Endothelial cell (in vitro differentiated cells): ENCODE results near the gene ATRX. TPM values are rescaled to one million over a fixed set of nuclear protein-coding genes. Genes with fewer than 3 reads are reported as not detected.

Experiments
- DNase-seq: peaks from one replicate; pipeline ENCODE4 v3.0.0; 2021; ENCODE audit warnings: low spot score
- H3K27ac Mint-ChIP-seq: one replicate; pipeline ENCODE4 v1.8.0; 2021; ENCODE audit warnings: mixed read lengths, inconsistent platforms; ENCODE audit not compliant: unreplicated experiment
- H3K27me3 Mint-ChIP-seq: one replicate; pipeline ENCODE4 v1.8.0; 2021; ENCODE audit warnings: mild to moderate bottlenecking, moderate library complexity, mixed read lengths, inconsistent platforms; ENCODE audit not compliant: unreplicated experiment
- H3K36me3 Mint-ChIP-seq: one replicate; pipeline ENCODE4 v1.8.0; 2021; ENCODE audit warnings: mild to moderate bottlenecking, low read depth, mixed read lengths, inconsistent platforms; ENCODE audit not compliant: unreplicated experiment
- H3K4me1 Mint-ChIP-seq: one replicate; pipeline ENCODE4 v1.8.0; 2021; ENCODE audit warnings: mild to moderate bottlenecking, mixed read lengths, inconsistent platforms; ENCODE audit not compliant: unreplicated experiment
- H3K4me3 Mint-ChIP-seq: one replicate; pipeline ENCODE4 v1.8.0; 2021; ENCODE audit warnings: mild to moderate bottlenecking, mixed read lengths, inconsistent platforms; ENCODE audit not compliant: unreplicated experiment
- H3K9me3 Mint-ChIP-seq: one replicate; pipeline ENCODE4 v1.8.0; 2021; ENCODE audit warnings: mixed read lengths, inconsistent platforms; ENCODE audit not compliant: unreplicated experiment
- CTCF ChIP-seq: fragments of 200-600 bp; sonication (generic); IDR thresholded peaks from one replicate; pipeline ENCODE4 v1.5.0; 2021; ENCODE audit warnings: antibody characterized with exemption; ENCODE audit not compliant: unreplicated experiment
- total RNA-seq: library from RNA; stranded (reverse); fragmentation: NEBNext Ultra II Directional; extraction: Animal tissue kit (Norgen Biotek cat#: 25700); gene quantifications from one replicate; pipeline ENCODE4 v1.2.1, GENCODE V29; 2021; ENCODE audit not compliant: unreplicated experiment

The ATRX gene
- total RNA-seq, 1 donor from 2014 or later, result 112 TPM

GRCh38 chrX:77802201-77802600, 16.2 kb upstream of the ATRX start:
- H3K27ac Mint-ChIP-seq, result no peak overlapping the region
- no peaks in the 10 kb centered on the region for H3K4me1 Mint-ChIP-seq
- H3K9me3 Mint-ChIP-seq, result no peaks in the 10 kb centered on the region
- H3K36me3 Mint-ChIP-seq, result no peaks in the 10 kb centered on the region
- DNase-seq, result no peak
- H3K27me3 Mint-ChIP-seq, result no peaks in the 10 kb centered on the region
- TF ChIP-seq CTCF, result no peak
- no peak overlapping the region for H3K4me3 Mint-ChIP-seq

- Mint-ChIP-seq H3K36me3 (no peaks in the 10 kb centered on the region), H3K9me3 (no peaks in the 10 kb centered on the region), H3K4me3 (no peak overlapping the region), H3K27ac (no peak overlapping the region), H3K4me1 (no peaks in the 10 kb centered on the region), H3K27me3 (no peaks in the 10 kb centered on the region)
- no peak for TF ChIP-seq CTCF
- DNase-seq, result no peak
These were observed 9.1 kb upstream of the ATRX start for GRCh38 chrX:77795124-77795523.

GRCh38 chrX:77793946-77794345, 7.9 kb upstream of the ATRX start:
- no peak overlapping the region for H3K4me3 Mint-ChIP-seq
- no peaks in the 10 kb centered on the region for H3K4me1 Mint-ChIP-seq
- TF ChIP-seq CTCF, result no peak
- no peaks in the 10 kb centered on the region for H3K27me3 Mint-ChIP-seq
- DNase-seq, result no peak
- no peaks in the 10 kb centered on the region for H3K9me3 Mint-ChIP-seq
- no peak overlapping the region for H3K27ac Mint-ChIP-seq
- H3K36me3 Mint-ChIP-seq, result no peaks in the 10 kb centered on the region

GRCh38 chrX:77788050-77788449, 2.0 kb upstream of the ATRX start:
- Mint-ChIP-seq H3K27me3 (peaks cover 2% of the 10 kb centered on the region), H3K27ac (no peak overlapping the region), H3K36me3 (peaks cover 4% of the 10 kb centered on the region), H3K4me1 (peaks cover 2% of the 10 kb centered on the region), H3K4me3 (no peak overlapping the region), H3K9me3 (no peaks in the 10 kb centered on the region)
- TF ChIP-seq CTCF, result no peak
- no peak for DNase-seq

GRCh38 chrX:77786365-77786680, 307 bp upstream of the ATRX start:
- peak overlapping the region; percentile 99 for H3K4me3 Mint-ChIP-seq
- H3K27ac Mint-ChIP-seq, result peak overlapping the region; percentile 100
- H3K4me1 Mint-ChIP-seq, result peaks cover 2% of the 10 kb centered on the region
- no peak for TF ChIP-seq CTCF
- no peak for DNase-seq
- peaks cover 4% of the 10 kb centered on the region for H3K36me3 Mint-ChIP-seq
- no peaks in the 10 kb centered on the region for H3K9me3 Mint-ChIP-seq
- peaks cover 2% of the 10 kb centered on the region for H3K27me3 Mint-ChIP-seq
